ENCODE data around the gene RASD1.
A peak's percentile ranks its signal among the peaks of the same experiment; 100 is the strongest.

- TF ChIP-seq POLR2A (IDR thresholded peaks at IDR 0.05) (no peak), CTCF (IDR thresholded peaks at IDR 0.05) (peak in 4 of 12 donors; percentile 4 to 21 (median 18))
These were observed 1.1 kb upstream of the RASD1 start for GRCh38 chr17:17497065-17497844.
